HG03025 (cell line): ENCODE results near the gene NUB1.
"Not testable (repeated sequence)": the region's sequence is repeated elsewhere in the genome, so short reads cannot be mapped to it uniquely, and the experiment has no call there.

ENCODE experiments used
- ATAC-seq: cut with Tn5 transposase; IDR thresholded peaks from one replicate; pipeline ENCODE4 v1.9.1; 2021; ENCODE audit warnings: mild to moderate bottlenecking, moderate library complexity; ENCODE audit not compliant: unreplicated experiment, low FRiP score

The NUB1 gene

GRCh38 chr7:151341357-151342101 lies at the start of gene NUB1:
Gene NUB1 (plus strand): TSS chr7:151341812. CDS start chr7:151345350, 3,538 bp downstream.
- ATAC-seq: no peak

GRCh38 chr7:151292850-151293249 lies 48.8 kb upstream of the NUB1 start:
- ATAC-seq: no peak

GRCh38 chr7:151296202-151296992 lies 45.2 kb upstream of the NUB1 start:
- no peak for ATAC-seq

GRCh38 chr7:151298765-151299164 lies 42.8 kb upstream of the NUB1 start:
- no peak for ATAC-seq

GRCh38 chr7:151299530-151299929 lies 42.1 kb upstream of the NUB1 start:
- no peak for ATAC-seq

GRCh38 chr7:151299940-151300645 lies 41.5 kb upstream of the NUB1 start:
- ATAC-seq: no peak

- no peak for ATAC-seq
Observed at GRCh38 chr7:151301471-151302462, 39.8 kb upstream of the NUB1 start.

- ATAC-seq: not testable (repeated sequence)
Observed at GRCh38 chr7:151304251-151304650, 37.4 kb upstream of the NUB1 start.

GRCh38 chr7:151304856-151305255 lies 36.8 kb upstream of the NUB1 start:
- no peak for ATAC-seq

- ATAC-seq: no peak
Observed at GRCh38 chr7:151306374-151306773, 35.2 kb upstream of the NUB1 start.

GRCh38 chr7:151306860-151307259 lies 34.8 kb upstream of the NUB1 start:
- ATAC-seq: no peak

GRCh38 chr7:151307536-151307935 lies 34.1 kb upstream of the NUB1 start:
- ATAC-seq: no peak

GRCh38 chr7:151308256-151308655 lies 33.4 kb upstream of the NUB1 start:
- no peak for ATAC-seq

- no peak for ATAC-seq
Observed at GRCh38 chr7:151308791-151309190, 32.8 kb upstream of the NUB1 start.

- no peak for ATAC-seq
Observed at GRCh38 chr7:151309311-151309710, 32.3 kb upstream of the NUB1 start.

GRCh38 chr7:151310578-151310977 lies 31.0 kb upstream of the NUB1 start:
- ATAC-seq: no peak

- no peak for ATAC-seq
Observed at GRCh38 chr7:151311294-151311864, 30.2 kb upstream of the NUB1 start.

GRCh38 chr7:151312356-151312755 lies 29.3 kb upstream of the NUB1 start:
- no peak for ATAC-seq
